Vagina (tissue), 2 donors: ENCODE measurements around the gene ZNF423. TPM values are rescaled to one million over a fixed set of nuclear protein-coding genes. Genes with fewer than 3 reads are reported as not detected.

ENCODE experiments used
- DNase-seq, 2 donors: peaks; one replicate each; pipeline ENCODE4 v3.0.0-alpha.2; 2017; ENCODE audit errors: extremely low spot score in 2 of 2
- H3K27ac ChIP-seq: fragments of 200-600 bp; sonication (generic); one replicate; pipeline ENCODE4 v1.5.1; 2019
- H3K27me3 ChIP-seq: fragments of 200-600 bp; sonication (generic); one replicate; pipeline ENCODE4 v1.5.1; 2019
- H3K36me3 ChIP-seq, 2 donors: fragments of 200-600 bp; sonication (generic); one replicate each; pipeline ENCODE4 v1.5.1; 2017 to 2019
- H3K4me1 ChIP-seq: fragments of 200-600 bp; sonication (generic); one replicate; pipeline ENCODE4 v1.5.1; 2019
- H3K4me3 ChIP-seq, 2 donors: fragments of 200-600 bp; sonication (generic); 1 replicate in 1 of 2; 2 replicates in 1 of 2; pipeline ENCODE4 v1.5.1; 2016 to 2019
- H3K9me3 ChIP-seq: fragments of 200-600 bp; sonication (generic); one replicate; pipeline ENCODE4 v1.5.1; 2019
- CTCF ChIP-seq, 3 experiments: fragments of 450-650 bp in 2 of 3; fragments of 200-600 bp in 1 of 3; sonication (generic) in 1 of 3; IDR thresholded peaks; one replicate each; pipeline ENCODE4 v1.5.1; 2017 to 2019; ENCODE audit warnings: antibody characterized with exemption in 3 of 3, mild to moderate bottlenecking in 2 of 3, moderate library complexity in 2 of 3
- POLR2A ChIP-seq, 2 donors: fragments of 450-650 bp; IDR thresholded peaks; one replicate each; pipeline ENCODE4 v1.6.1; 2017; ENCODE audit warnings: antibody characterized with exemption in 2 of 2, mild to moderate bottlenecking in 2 of 2, moderate library complexity in 2 of 2
- POLR2AphosphoS5 ChIP-seq, 2 donors: sonication (generic); formaldehyde crosslinking; IDR thresholded peaks; one replicate each; pipeline ENCODE4 v1.9.0; 2017; ENCODE audit warnings: antibody characterized with exemption in 2 of 2, mild to moderate bottlenecking in 2 of 2, low read depth in 1 of 2; ENCODE audit not compliant: insufficient read depth in 1 of 2
- intact Hi-C: fragments of 100-400 bp; cut with DNase I; formaldehyde crosslinking; loops from one replicate; pipeline ENCODE4 v1.15.1; 2023
- total RNA-seq: library from RNA; depleted of rRNA; stranded (reverse); fragments of >200 nt; gene quantifications from one replicate; pipeline ENCODE4 v1.2.3, GENCODE V29; 2016

ZNF423 gene
- total RNA-seq, 1 donor from 2014 or later: 10.3 TPM

GRCh38 chr16:49653173-49653570 lies 202.7 kb downstream of the ZNF423 start:
- intact Hi-C loops: no loop called here
- H3K27ac ChIP-seq: peak overlapping the region; percentile 80
- H3K9me3 ChIP-seq: no peaks in the 10 kb centered on the region
- H3K36me3 ChIP-seq: no peaks in the 10 kb centered on the region
- TF ChIP-seq POLR2AphosphoS5 (IDR thresholded peaks at IDR 0.05; ENCODE audit: insufficient read depth in 1 of 2, low read depth in 1 of 2) (no peak), CTCF (IDR thresholded peaks at IDR 0.05) (no peak), POLR2A (IDR thresholded peaks at IDR 0.05) (no peak)
- H3K4me3 ChIP-seq: peak overlapping the region in 1 of 2 donors; percentile 12
- DNase-seq: no peak
- H3K27me3 ChIP-seq: no peaks in the 10 kb centered on the region
- peaks cover 12% of the 10 kb centered on the region for H3K4me1 ChIP-seq

GRCh38 chr16:49652456-49653172 lies 203.3 kb downstream of the ZNF423 start:
- Histone ChIP-seq H3K4me3 (peak overlapping the region; percentile 11 to 12), H3K36me3 (no peaks in the 10 kb centered on the region), H3K27me3 (no peaks in the 10 kb centered on the region), H3K9me3 (no peaks in the 10 kb centered on the region), H3K27ac (peak overlapping the region; percentile 80), H3K4me1 (peaks cover 12% of the 10 kb centered on the region)
- no peak for DNase-seq
- intact Hi-C loops: no loop called here
- TF ChIP-seq CTCF (IDR thresholded peaks at IDR 0.05) (no peak), POLR2AphosphoS5 (IDR thresholded peaks at IDR 0.05; ENCODE audit: insufficient read depth in 1 of 2, low read depth in 1 of 2) (peak in 1 of 2 donors; percentile 71)

GRCh38 chr16:49651996-49652395 lies 203.9 kb downstream of the ZNF423 start:
- DNase-seq: no peak
- H3K27me3 ChIP-seq: no peaks in the 10 kb centered on the region

GRCh38 chr16:49651226-49651625 lies 204.7 kb downstream of the ZNF423 start:
- TF ChIP-seq CTCF (IDR thresholded peaks at IDR 0.05) (no peak), POLR2AphosphoS5 (IDR thresholded peaks at IDR 0.05; ENCODE audit: insufficient read depth in 1 of 2, low read depth in 1 of 2) (no peak), POLR2A (IDR thresholded peaks at IDR 0.05) (no peak)
- no peak overlapping the region for H3K4me3 ChIP-seq
- intact Hi-C loops: no loop called here
- no peaks in the 10 kb centered on the region for H3K9me3 ChIP-seq
- no peak overlapping the region for H3K27ac ChIP-seq
- no peak for DNase-seq
- peaks cover 12% of the 10 kb centered on the region for H3K4me1 ChIP-seq
- no peaks in the 10 kb centered on the region for H3K27me3 ChIP-seq
- no peaks in the 10 kb centered on the region for H3K36me3 ChIP-seq

More at GRCh38 chr16:49651996-49652395, 203.9 kb downstream of the ZNF423 start:
- peak overlapping the region; percentile 80 for H3K27ac ChIP-seq
- H3K4me3 ChIP-seq: peak overlapping the region; percentile 11 to 12
- TF ChIP-seq POLR2AphosphoS5 (IDR thresholded peaks at IDR 0.05; ENCODE audit: insufficient read depth in 1 of 2, low read depth in 1 of 2) (no peak), CTCF (IDR thresholded peaks at IDR 0.05) (no peak), POLR2A (IDR thresholded peaks at IDR 0.05) (no peak)
- H3K36me3 ChIP-seq: no peaks in the 10 kb centered on the region
- intact Hi-C loops: no loop called here
- H3K4me1 ChIP-seq: peaks cover 12% of the 10 kb centered on the region
- no peaks in the 10 kb centered on the region for H3K9me3 ChIP-seq

GRCh38 chr16:49650603-49651002 lies 205.3 kb downstream of the ZNF423 start:
- no peaks in the 10 kb centered on the region for H3K27me3 ChIP-seq
- H3K36me3 ChIP-seq: no peaks in the 10 kb centered on the region
- TF ChIP-seq POLR2A (IDR thresholded peaks at IDR 0.05): no peak
- TF ChIP-seq CTCF (IDR thresholded peaks at IDR 0.05): no peak
- TF ChIP-seq POLR2AphosphoS5 (IDR thresholded peaks at IDR 0.05; ENCODE audit: insufficient read depth in 1 of 2, low read depth in 1 of 2): no peak
- intact Hi-C loops: no loop called here
- peaks cover 12% of the 10 kb centered on the region for H3K4me1 ChIP-seq
- H3K9me3 ChIP-seq: no peaks in the 10 kb centered on the region
- H3K4me3 ChIP-seq: no peak overlapping the region
- no peak overlapping the region for H3K27ac ChIP-seq
- DNase-seq: no peak
